HepG2 (cell line): ENCODE measurements around the gene NFASC. TPM values are rescaled to one million over a fixed set of nuclear protein-coding genes. Genes with fewer than 3 reads are reported as not detected.

Experiments used
- ATAC-seq: fragments of 200-7000 bp; cut with Tn5 transposase; 3 replicates; pipeline ENCODE4 v1.9.1; 2020; ENCODE audit warnings: mild to moderate bottlenecking, moderate library complexity
- BruUV-seq: library from RNA; stranded (reverse); fragments of 400-500 nt; replicated peaks from 2 replicates; lab custom pipeline; 2021; lab: Mats Ljungman, UMichigan
- CTCF ChIA-PET: fragments of 300-600 bp; formaldehyde crosslinking; extraction: SDS; loops from one replicate; lab custom pipeline; 2021; ENCODE audit warnings: low total read pairs, inconsistent platforms, low intra/inter-chr PET ratio; lab: Yijun Ruan, JAX
- POLR2A ChIA-PET: fragments of 350-600 bp; sonication (Branson Sonifier 250); formaldehyde crosslinking; loops from one replicate; lab custom pipeline; 2020; ENCODE audit warnings: antibody characterized with exemption, inconsistent platforms; lab: Yijun Ruan, JAX
- DNase-seq: peaks from one replicate; pipeline ENCODE4 v3.0.0-alpha.2; 2015; ENCODE audit warnings: low spot score
- FAIRE-seq: peaks from 3 replicates; lab custom pipeline; 2011; peaks lifted over from hg19 to GRCh38; lab: Jason Lieb, UNC
- H2AFZ ChIP-seq: one replicate; pipeline ENCODE4 v1.6.1; 2011; ENCODE audit warnings: low read length, inconsistent platforms
- H3K27ac ChIP-seq: fragments of 300-600 bp; 3 replicates; pipeline ENCODE4 v1.8.0; 2011; ENCODE audit warnings: mixed run types, mild to moderate bottlenecking, mixed read lengths, low read length, inconsistent platforms; ENCODE audit not compliant: insufficient read depth; ENCODE audit errors: extremely low read length
- H3K27me3 ChIP-seq, 2 experiments: fragments of 200-600 bp in 1 of 2; 2 replicates in 1 of 2; 3 replicates in 1 of 2; pipeline versions ENCODE4 v1.6.0 to v1.8.0; 2011; ENCODE audit warnings: low read length in 2 of 2, mild to moderate bottlenecking in 2 of 2, moderate library complexity in 2 of 2, inconsistent platforms in 1 of 2; ENCODE audit not compliant: insufficient read depth in 2 of 2, control insufficient read depth in 1 of 2
- H3K36me3 ChIP-seq, 2 experiments: fragments of 200-600 bp in 1 of 2; replicated peaks in 1 of 2; 2 replicates in 1 of 2; 3 replicates in 1 of 2; pipeline versions ENCODE4 v1.5.1 to v1.8.0; 2011; ENCODE audit warnings: low read length in 2 of 2, inconsistent platforms in 1 of 2; ENCODE audit not compliant: insufficient read depth in 2 of 2, control insufficient read depth in 1 of 2
- H3K4me1 ChIP-seq: 2 replicates; pipeline ENCODE4 v1.5.1; 2012; ENCODE audit warnings: low read length, inconsistent platforms; ENCODE audit not compliant: insufficient read depth
- H3K4me2 ChIP-seq: 2 replicates; pipeline ENCODE4 v1.6.0; 2011; ENCODE audit warnings: low read depth, low read length, inconsistent platforms
- H3K4me3 ChIP-seq, 3 experiments: fragments of 200-600 bp in 1 of 3; sonication (generic), shearing (Covaris generic) in 1 of 3; replicated peaks in 1 of 3; 2 replicates each; pipeline ENCODE4 v1.5.1; 2011 to 2016; ENCODE audit warnings: low read length in 3 of 3, inconsistent platforms in 2 of 3, low read depth in 2 of 3, mild to moderate bottlenecking in 2 of 3, control low read depth in 1 of 3, mixed read lengths in 1 of 3; ENCODE audit not compliant: insufficient read depth in 1 of 3
- H3K79me2 ChIP-seq: one replicate; pipeline ENCODE4 v1.6.1; 2011; ENCODE audit warnings: low read length, inconsistent platforms; ENCODE audit not compliant: insufficient read depth
- H3K9ac ChIP-seq: 2 replicates; pipeline ENCODE4 v1.6.0; 2011; ENCODE audit warnings: mild to moderate bottlenecking, low read depth, low read length, inconsistent platforms; ENCODE audit not compliant: insufficient read depth
- H3K9me3 ChIP-seq: 2 replicates; pipeline ENCODE4 v1.5.1; 2012; ENCODE audit warnings: mild to moderate bottlenecking, low read length
- H4K20me1 ChIP-seq: 2 replicates; pipeline ENCODE4 v1.6.0; 2011; ENCODE audit warnings: inconsistent platforms, mild to moderate bottlenecking, low read length, moderate library complexity; ENCODE audit not compliant: insufficient read depth
- HMGA1 ChIP-seq: sonication (generic); formaldehyde crosslinking; conservative IDR thresholded peaks from 2 replicates; pipeline ENCODE4 v1.4.0; 2020; ENCODE audit warnings: missing genetic modification reagents
- JUNB ChIP-seq: sonication (generic); formaldehyde crosslinking; IDR thresholded peaks from 2 replicates; pipeline ENCODE4 v1.8.0; 2022; ENCODE audit warnings: missing genetic modification reagents, mild to moderate bottlenecking, borderline replicate concordance
- MAFK ChIP-seq, 2 experiments: IDR thresholded peaks in 1 of 2; conservative IDR thresholded peaks in 1 of 2; 2 replicates each; pipeline ENCODE4 v1.6.1; 2011; ENCODE audit warnings: improper control_type of control experiment in 2 of 2, low read length in 2 of 2
- MATR3 ChIP-seq: sonication (generic); formaldehyde crosslinking; IDR thresholded peaks from 2 replicates; pipeline ENCODE4 v1.4.0; 2020; ENCODE audit warnings: missing genetic modification reagents
- NPAS2 ChIP-seq: sonication (generic); formaldehyde crosslinking; IDR thresholded peaks from 2 replicates; pipeline ENCODE4 v1.8.0; 2022; ENCODE audit warnings: mild to moderate bottlenecking, missing genetic modification reagents, borderline replicate concordance
- PRPF4 ChIP-seq: fragments of 200-400 bp; formaldehyde crosslinking; IDR thresholded peaks from 2 replicates; pipeline ENCODE4 v1.6.1; 2016; ENCODE audit warnings: low read length, low read depth; ENCODE audit not compliant: poor library complexity, severe bottlenecking
- ZNF160 ChIP-seq: sonication (generic); formaldehyde crosslinking; IDR thresholded peaks from 2 replicates; pipeline ENCODE4 v1.8.0; 2022; ENCODE audit warnings: mild to moderate bottlenecking, inconsistent platforms, missing genetic modification reagents
- ZNF446 ChIP-seq: sonication (generic); formaldehyde crosslinking; IDR thresholded peaks from 2 replicates; pipeline ENCODE4 v1.5.0; 2020; ENCODE audit warnings: mild to moderate bottlenecking, missing genetic modification reagents
- ZNF572 ChIP-seq: sonication (generic); formaldehyde crosslinking; IDR thresholded peaks from 2 replicates; pipeline ENCODE4 v1.5.1; 2020; ENCODE audit warnings: mild to moderate bottlenecking, missing genetic modification reagents
- ZNF629 ChIP-seq: sonication (generic); formaldehyde crosslinking; conservative IDR thresholded peaks from 2 replicates; pipeline ENCODE4 v1.5.0; 2020; ENCODE audit warnings: missing genetic modification reagents
- ZNF703 ChIP-seq: sonication (generic); formaldehyde crosslinking; IDR thresholded peaks from 2 replicates; pipeline ENCODE4 v1.5.1; 2020; ENCODE audit warnings: missing genetic modification reagents, mild to moderate bottlenecking, moderate library complexity, borderline replicate concordance
- whole genome bisulfite sequencing: methylation state at CpG from one replicate; pipeline ENCODE4 v1.1.6; 2017; ENCODE audit warnings: low lambda C conversion rate; 5-methylcytosine and 5-hydroxymethylcytosine counted together
- in situ Hi-C: cut with HindIII; loops from 2 replicates; pipeline ENCODE4 v1.10.0; 2017; ENCODE audit warnings: low pct_unique_long_range_greater_than_20kb; ENCODE audit not compliant: extremely low pct_ligation_motif_present
- intact Hi-C: fragments of 100-400 bp; cut with micrococcal nuclease; formaldehyde crosslinking; loops from one replicate; pipeline ENCODE4 v1.10.0; 2022; ENCODE audit not compliant: unreplicated experiment
- polyA plus RNA-seq, 8 experiments: library from polyadenylated mRNA; depleted of rRNA in 3 of 8; stranded (reverse) in 7 of 8; unstranded in 1 of 8; fragments of >200 nt; fragmentation: Illumina TruSeq in 4 of 8; extraction: Trizol in 4 of 8; gene quantifications; 2 replicates each; pipeline versions ENCODE4 v1.2.1 to v1.2.3, GENCODE V29; 2011 to 2016; ENCODE audit warnings: low read depth in 4 of 8, missing spikeins in 1 of 8, mixed read lengths in 1 of 8; ENCODE audit not compliant: insufficient read depth in 1 of 8
- total RNA-seq, 5 experiments: library from RNA; depleted of rRNA; stranded (reverse); fragments of >200 nt; fragmentation: Illumina TruSeq; extraction: Trizol; gene quantifications; 2 replicates each; pipeline ENCODE4 v1.2.3, GENCODE V29; 2016; ENCODE audit warnings: low read depth in 1 of 5
- TF ChIP-seq, protein P1 (sequence below): sonication (generic); formaldehyde crosslinking; IDR thresholded peaks from 2 replicates; pipeline ENCODE4 v1.4.0; 2020; ENCODE audit warnings: missing genetic modification reagents, mild to moderate bottlenecking, borderline replicate concordance
- TF ChIP-seq, protein P2 (sequence below): sonication (generic); formaldehyde crosslinking; IDR thresholded peaks from 2 replicates; pipeline ENCODE4 v1.4.0; 2020; ENCODE audit warnings: mild to moderate bottlenecking, missing genetic modification reagents
- TF ChIP-seq, protein P3 (sequence below): sonication (generic); formaldehyde crosslinking; conservative IDR thresholded peaks from 2 replicates; pipeline ENCODE4 v1.8.0; 2022; ENCODE audit warnings: mild to moderate bottlenecking, moderate library complexity, missing genetic modification reagents
- TF ChIP-seq, protein P4 (sequence below): sonication (generic); formaldehyde crosslinking; IDR thresholded peaks from 2 replicates; pipeline ENCODE4 v1.4.0; 2020; ENCODE audit warnings: missing genetic modification reagents
- TF ChIP-seq, protein P5 (sequence below): IDR thresholded peaks from 2 replicates; pipeline ENCODE4 v1.6.1; 2016; ENCODE audit warnings: missing genetic modification reagents, missing compliant biosample characterization

NFASC gene
- total and polyA plus RNA-seq, 2 of the 13 experiments (the other 11 are each of a cell fraction or from before 2014, with no cell fraction given) = not detected

DNA sequence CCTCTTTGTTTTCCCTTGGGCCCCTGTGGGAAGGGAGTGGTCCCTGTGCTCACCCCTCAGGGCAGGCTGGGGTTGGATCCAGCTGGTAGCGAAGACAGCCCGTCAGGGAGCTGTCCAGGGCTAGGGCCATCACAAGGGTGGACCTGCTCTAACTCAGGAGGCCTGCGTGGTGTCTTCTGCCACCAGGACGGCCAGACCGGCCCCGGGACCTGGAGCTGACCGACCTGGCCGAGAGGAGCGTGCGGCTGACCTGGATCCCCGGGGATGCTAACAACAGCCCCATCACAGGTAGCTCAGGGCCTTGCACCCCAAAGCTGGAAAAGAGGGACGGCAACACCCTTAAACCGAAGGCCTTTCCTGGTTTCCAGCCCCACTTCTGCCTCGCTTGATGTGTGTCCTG is 108.1 kb downstream of the NFASC start:
- Histone ChIP-seq H3K4me2 (no peak overlapping the region), H3K27ac (no peak overlapping the region), H3K9ac (no peak overlapping the region), H2AFZ (no peak overlapping the region), H3K36me3 (no peaks in the 10 kb centered on the region), H3K27me3 (peaks cover 8 to 78% of the 10 kb centered on the region in 2 experiments; a peak in 3 of 5 replicates), H3K4me1 (no peaks in the 10 kb centered on the region), H4K20me1 (no peaks in the 10 kb centered on the region), H3K4me3 (no peak overlapping the region), H3K79me2 (no peaks in the 10 kb centered on the region), H3K9me3 (no peaks in the 10 kb centered on the region)
- no TSS peak for BruUV-seq
- intact Hi-C loops (no loop called here), in situ Hi-C loops (loop anchor here (5.0 to 10.0 kb wide), 3 partner anchors 84 to 356 kb away; no protein-coding TSS in a partner anchor)
- 30% methylated on average over 5 of the region's 14 CpGs for WGBS
- ChIA-PET CTCF (interaction anchor here (0.9 kb wide), 1 partner anchor 83 kb away, joined by 3 read pairs; no protein-coding TSS in a partner anchor), POLR2A (no interaction called here)
- ATAC-seq (no peak), FAIRE-seq (no peak), DNase-seq (no peak)
- TF ChIP-seq, protein P1, sequence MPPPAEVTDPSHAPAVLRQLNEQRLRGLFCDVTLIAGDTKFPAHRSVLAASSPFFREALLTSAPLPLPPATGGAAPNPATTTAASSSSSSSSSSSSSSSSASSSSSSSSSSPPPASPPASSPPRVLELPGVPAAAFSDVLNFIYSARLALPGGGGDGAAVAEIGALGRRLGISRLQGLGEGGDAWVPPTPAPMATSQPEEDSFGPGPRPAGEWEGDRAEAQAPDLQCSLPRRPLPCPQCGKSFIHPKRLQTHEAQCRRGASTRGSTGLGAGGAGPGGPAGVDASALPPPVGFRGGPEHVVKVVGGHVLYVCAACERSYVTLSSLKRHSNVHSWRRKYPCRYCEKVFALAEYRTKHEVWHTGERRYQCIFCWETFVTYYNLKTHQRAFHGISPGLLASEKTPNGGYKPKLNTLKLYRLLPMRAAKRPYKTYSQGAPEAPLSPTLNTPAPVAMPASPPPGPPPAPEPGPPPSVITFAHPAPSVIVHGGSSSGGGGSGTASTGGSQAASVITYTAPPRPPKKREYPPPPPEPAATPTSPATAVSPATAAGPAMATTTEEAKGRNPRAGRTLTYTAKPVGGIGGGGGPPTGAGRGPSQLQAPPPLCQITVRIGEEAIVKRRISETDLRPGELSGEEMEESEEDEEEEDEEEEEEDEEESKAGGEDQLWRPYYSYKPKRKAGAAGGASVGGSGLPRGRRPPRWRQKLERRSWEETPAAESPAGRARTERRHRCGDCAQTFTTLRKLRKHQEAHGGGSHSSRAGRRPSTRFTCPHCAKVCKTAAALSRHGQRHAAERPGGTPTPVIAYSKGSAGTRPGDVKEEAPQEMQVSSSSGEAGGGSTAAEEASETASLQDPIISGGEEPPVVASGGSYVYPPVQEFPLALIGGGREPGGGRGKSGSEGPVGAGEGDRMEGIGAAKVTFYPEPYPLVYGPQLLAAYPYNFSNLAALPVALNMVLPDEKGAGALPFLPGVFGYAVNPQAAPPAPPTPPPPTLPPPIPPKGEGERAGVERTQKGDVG (CRISPR knock-in tag) = no peak
- TF ChIP-seq, protein P2, sequence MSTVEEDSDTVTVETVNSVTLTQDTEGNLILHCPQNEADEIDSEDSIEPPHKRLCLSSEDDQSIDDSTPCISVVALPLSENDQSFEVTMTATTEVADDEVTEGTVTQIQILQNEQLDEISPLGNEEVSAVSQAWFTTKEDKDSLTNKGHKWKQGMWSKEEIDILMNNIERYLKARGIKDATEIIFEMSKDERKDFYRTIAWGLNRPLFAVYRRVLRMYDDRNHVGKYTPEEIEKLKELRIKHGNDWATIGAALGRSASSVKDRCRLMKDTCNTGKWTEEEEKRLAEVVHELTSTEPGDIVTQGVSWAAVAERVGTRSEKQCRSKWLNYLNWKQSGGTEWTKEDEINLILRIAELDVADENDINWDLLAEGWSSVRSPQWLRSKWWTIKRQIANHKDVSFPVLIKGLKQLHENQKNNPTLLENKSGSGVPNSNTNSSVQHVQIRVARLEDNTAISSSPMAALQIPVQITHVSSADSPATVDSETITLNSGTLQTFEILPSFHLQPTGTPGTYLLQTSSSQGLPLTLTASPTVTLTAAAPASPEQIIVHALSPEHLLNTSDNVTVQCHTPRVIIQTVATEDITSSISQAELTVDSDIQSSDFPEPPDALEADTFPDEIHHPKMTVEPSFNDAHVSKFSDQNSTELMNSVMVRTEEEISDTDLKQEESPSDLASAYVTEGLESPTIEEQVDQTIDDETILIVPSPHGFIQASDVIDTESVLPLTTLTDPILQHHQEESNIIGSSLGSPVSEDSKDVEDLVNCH (CRISPR knock-in tag) = no peak
- TF ChIP-seq PRPF4 (no peak), MATR3 (CRISPR knock-in tag) (no peak), ZNF160 (CRISPR knock-in tag) (no peak), HMGA1 (no peak), ZNF629 (CRISPR knock-in tag) (no peak), MAFK (conservative IDR thresholded peaks at IDR 0.05 in 1 of 2, IDR thresholded peaks at IDR 0.05 in 1 of 2; ENCODE audit: low read length in 2 of 2) (no peak), NPAS2 (CRISPR knock-in tag) (no peak), ZNF703 (no peak), ZNF446 (CRISPR knock-in tag) (no peak), ZNF572 (CRISPR knock-in tag) (no peak), JUNB (CRISPR knock-in tag) (no peak)
- TF ChIP-seq, protein P3, sequence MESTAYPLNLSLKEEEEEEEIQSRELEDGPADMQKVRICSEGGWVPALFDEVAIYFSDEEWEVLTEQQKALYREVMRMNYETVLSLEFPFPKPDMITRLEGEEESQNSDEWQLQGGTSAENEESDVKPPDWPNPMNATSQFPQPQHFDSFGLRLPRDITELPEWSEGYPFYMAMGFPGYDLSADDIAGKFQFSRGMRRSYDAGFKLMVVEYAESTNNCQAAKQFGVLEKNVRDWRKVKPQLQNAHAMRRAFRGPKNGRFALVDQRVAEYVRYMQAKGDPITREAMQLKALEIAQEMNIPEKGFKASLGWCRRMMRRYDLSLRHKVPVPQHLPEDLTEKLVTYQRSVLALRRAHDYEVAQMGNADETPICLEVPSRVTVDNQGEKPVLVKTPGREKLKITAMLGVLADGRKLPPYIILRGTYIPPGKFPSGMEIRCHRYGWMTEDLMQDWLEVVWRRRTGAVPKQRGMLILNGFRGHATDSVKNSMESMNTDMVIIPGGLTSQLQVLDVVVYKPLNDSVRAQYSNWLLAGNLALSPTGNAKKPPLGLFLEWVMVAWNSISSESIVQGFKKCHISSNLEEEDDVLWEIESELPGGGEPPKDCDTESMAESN = no peak
- TF ChIP-seq, protein P4, sequence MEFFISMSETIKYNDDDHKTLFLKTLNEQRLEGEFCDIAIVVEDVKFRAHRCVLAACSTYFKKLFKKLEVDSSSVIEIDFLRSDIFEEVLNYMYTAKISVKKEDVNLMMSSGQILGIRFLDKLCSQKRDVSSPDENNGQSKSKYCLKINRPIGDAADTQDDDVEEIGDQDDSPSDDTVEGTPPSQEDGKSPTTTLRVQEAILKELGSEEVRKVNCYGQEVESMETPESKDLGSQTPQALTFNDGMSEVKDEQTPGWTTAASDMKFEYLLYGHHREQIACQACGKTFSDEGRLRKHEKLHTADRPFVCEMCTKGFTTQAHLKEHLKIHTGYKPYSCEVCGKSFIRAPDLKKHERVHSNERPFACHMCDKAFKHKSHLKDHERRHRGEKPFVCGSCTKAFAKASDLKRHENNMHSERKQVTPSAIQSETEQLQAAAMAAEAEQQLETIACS = no peak
- TF ChIP-seq, protein P5, sequence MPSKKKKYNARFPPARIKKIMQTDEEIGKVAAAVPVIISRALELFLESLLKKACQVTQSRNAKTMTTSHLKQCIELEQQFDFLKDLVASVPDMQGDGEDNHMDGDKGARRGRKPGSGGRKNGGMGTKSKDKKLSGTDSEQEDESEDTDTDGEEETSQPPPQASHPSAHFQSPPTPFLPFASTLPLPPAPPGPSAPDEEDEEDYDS (CRISPR knock-in tag) = no peak
